OCI-LY7 (cell line): ENCODE measurements around the gene MRPL12. TPM values are rescaled to one million over a fixed set of nuclear protein-coding genes. Genes with fewer than 3 reads are reported as not detected.

Experiments used
- BruUV-seq: library from RNA; stranded (reverse); fragments of 400-500 nt; replicated peaks from 2 replicates; lab custom pipeline; 2021; lab: Mats Ljungman, UMichigan
- CTCF ChIA-PET: fragments of 300-600 bp; sonication (Branson Sonifier 250); formaldehyde crosslinking; loops from one replicate; lab custom pipeline; 2022; ENCODE audit warnings: antibody characterized with exemption; ENCODE audit not compliant: unreplicated experiment; lab: Charles Lee
- POLR2A ChIA-PET: fragments of 300-600 bp; sonication (Branson Sonifier 250); formaldehyde crosslinking; loops from one replicate; lab custom pipeline; 2022; ENCODE audit warnings: antibody characterized with exemption; lab: Charles Lee
- DNase-seq: peaks from one replicate; pipeline ENCODE4 v3.0.0-alpha.2; 2015; ENCODE audit warnings: low spot score
- H2AFZ ChIP-seq: fragments of 200-600 bp; sonication (generic), shearing (Covaris generic); 2 replicates; pipeline ENCODE4 v1.6.1; 2014; ENCODE audit warnings: mild to moderate bottlenecking, antibody characterized with exemption, low read length, moderate library complexity
- H3K27ac ChIP-seq: fragments of 200-600 bp; sonication (generic); 2 replicates; pipeline ENCODE4 v1.5.1; 2014; ENCODE audit warnings: mixed run types, low read depth, mild to moderate bottlenecking, moderate library complexity, low read length, inconsistent platforms; ENCODE audit not compliant: poor library complexity, severe bottlenecking
- H3K36me3 ChIP-seq: fragments of 200-600 bp; sonication (generic); 2 replicates; pipeline ENCODE4 v1.6.1; 2014; ENCODE audit warnings: mild to moderate bottlenecking, antibody characterized with exemption, low read length, moderate library complexity, mixed read lengths; ENCODE audit not compliant: insufficient read depth
- H3K4me1 ChIP-seq: fragments of 200-600 bp; sonication (generic); 2 replicates; pipeline ENCODE4 v1.5.1; 2014; ENCODE audit warnings: mild to moderate bottlenecking, low read length; ENCODE audit not compliant: insufficient read depth, poor library complexity, severe bottlenecking
- H3K4me2 ChIP-seq: fragments of 200-600 bp; sonication (generic); 2 replicates; pipeline ENCODE4 v1.6.1; 2014; ENCODE audit warnings: mild to moderate bottlenecking, low read length
- H3K4me3 ChIP-seq: fragments of 200-600 bp; sonication (generic); 2 replicates; pipeline ENCODE4 v1.5.1; 2014; ENCODE audit warnings: mild to moderate bottlenecking, low read depth, low read length; ENCODE audit not compliant: poor library complexity, severe bottlenecking
- H3K79me2 ChIP-seq: fragments of 200-600 bp; sonication (generic); 2 replicates; pipeline ENCODE4 v1.6.1; 2016; ENCODE audit warnings: low read depth, mild to moderate bottlenecking, low read length, moderate library complexity, mixed read lengths; ENCODE audit not compliant: insufficient read depth
- H3K9me2 ChIP-seq: fragments of 200-600 bp; sonication (generic); 2 replicates; pipeline ENCODE4 v1.6.1; 2016; ENCODE audit warnings: mild to moderate bottlenecking, low read length, mixed read lengths; ENCODE audit not compliant: insufficient read depth
- H3K9me3 ChIP-seq: fragments of 200-600 bp; sonication (generic); 2 replicates; pipeline ENCODE4 v1.6.1; 2014; ENCODE audit warnings: mild to moderate bottlenecking, mixed run types, low read length, mixed read lengths
- H4K20me1 ChIP-seq: fragments of 200-600 bp; sonication (generic); 2 replicates; pipeline ENCODE4 v1.6.1; 2014; ENCODE audit warnings: mild to moderate bottlenecking, antibody characterized with exemption, low read length, moderate library complexity, mixed read lengths; ENCODE audit not compliant: insufficient read depth
- EZH2phosphoT487 ChIP-seq: fragments of 200-600 bp; sonication (generic); IDR thresholded peaks from 2 replicates; pipeline ENCODE4 v1.6.1; 2018; ENCODE audit warnings: low read depth, borderline replicate concordance, mild to moderate bottlenecking, mixed run types, antibody characterized with exemption, low read length, moderate library complexity, mixed read lengths
- intact Hi-C: fragments of 100-400 bp; cut with micrococcal nuclease; formaldehyde crosslinking; loops from one replicate; pipeline ENCODE4 v1.10.0; 2022; ENCODE audit not compliant: unreplicated experiment
- microRNA-seq: library from miRNA; unstranded; fragments of <30 nt; microRNA quantifications from one replicate; pipeline ENCODE4 v1.2.0, GENCODE V29; 2022; ENCODE audit warnings: borderline replicate concordance
- small RNA-seq: library from RNA; depleted of rRNA; stranded (forward); fragments of <200 nt; gene quantifications from one replicate; pipeline ENCODE3, GENCODE V24; 2014
- total RNA-seq, 2 experiments: library from RNA; depleted of rRNA in 1 of 2; stranded (reverse); fragments of >200 nt in 1 of 2; shearing (Covaris generic) in 1 of 2; gene quantifications; 2 replicates each; pipeline ENCODE4 v1.2.3, GENCODE V29; 2014 to 2022
- TF ChIP-seq, protein P1 (sequence below): fragments of 200-600 bp; sonication (generic); conservative IDR thresholded peaks from 2 replicates; pipeline ENCODE4 v1.5.1; 2014; ENCODE audit warnings: mild to moderate bottlenecking, antibody characterized with exemption, low read length, moderate library complexity, mixed read lengths

MRPL12 gene
- total RNA-seq, 2 experiments from 2014 or later, result 67.2 to 189 TPM

DNA sequence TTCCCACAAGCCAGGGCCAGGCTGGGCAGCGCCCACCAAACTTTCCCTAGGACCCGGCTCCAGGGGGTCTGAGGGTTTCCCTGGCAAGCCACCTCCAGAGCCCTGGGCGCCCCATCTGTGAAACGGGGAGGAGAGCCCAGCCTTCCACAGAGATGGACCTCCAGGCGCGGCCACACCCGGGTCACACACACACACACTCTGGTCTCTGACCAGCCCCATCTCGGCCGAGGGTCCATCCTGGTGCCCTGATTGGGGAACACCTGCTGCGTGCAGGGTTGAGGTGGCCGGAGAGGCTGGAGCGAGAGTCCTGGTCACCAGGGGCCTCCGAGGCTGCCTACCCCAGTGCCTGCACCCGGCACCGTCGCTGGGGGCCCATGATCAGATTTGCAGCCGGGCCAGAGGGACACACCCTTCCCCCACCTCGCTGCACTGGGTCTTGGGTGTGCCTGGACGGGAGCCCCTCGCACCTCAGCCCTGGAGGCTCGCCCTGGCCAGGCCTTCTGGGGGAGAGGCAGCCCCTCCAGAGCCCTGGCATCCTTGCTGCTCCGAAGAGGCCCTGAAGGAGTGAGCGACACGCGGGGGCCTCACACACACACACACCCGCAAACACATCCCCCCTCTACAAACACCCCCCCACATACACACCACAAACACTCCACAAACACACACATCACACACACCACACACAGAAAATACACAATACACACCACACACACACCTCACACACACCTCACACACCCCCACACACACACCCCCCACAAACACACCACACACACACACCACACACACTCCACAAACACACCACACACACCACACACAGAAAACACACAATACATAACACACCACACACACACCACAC is 38.7 kb downstream of the MRPL12 start:
- no peak overlapping the region for H2AFZ ChIP-seq
- BruUV-seq, result no TSS peak
- no peaks in the 10 kb centered on the region for H3K4me1 ChIP-seq
- no peak overlapping the region for H3K4me2 ChIP-seq
- DNase-seq, result no peak
- H3K79me2 ChIP-seq, result no peaks in the 10 kb centered on the region
- no peak overlapping the region for H3K27ac ChIP-seq
- H4K20me1 ChIP-seq, result no peaks in the 10 kb centered on the region
- intact Hi-C loops, result no loop called here
- no peaks in the 10 kb centered on the region for H3K36me3 ChIP-seq
- no peak overlapping the region for H3K4me3 ChIP-seq
- H3K9me2 ChIP-seq, result no peaks in the 10 kb centered on the region
- TF ChIP-seq, protein P1, sequence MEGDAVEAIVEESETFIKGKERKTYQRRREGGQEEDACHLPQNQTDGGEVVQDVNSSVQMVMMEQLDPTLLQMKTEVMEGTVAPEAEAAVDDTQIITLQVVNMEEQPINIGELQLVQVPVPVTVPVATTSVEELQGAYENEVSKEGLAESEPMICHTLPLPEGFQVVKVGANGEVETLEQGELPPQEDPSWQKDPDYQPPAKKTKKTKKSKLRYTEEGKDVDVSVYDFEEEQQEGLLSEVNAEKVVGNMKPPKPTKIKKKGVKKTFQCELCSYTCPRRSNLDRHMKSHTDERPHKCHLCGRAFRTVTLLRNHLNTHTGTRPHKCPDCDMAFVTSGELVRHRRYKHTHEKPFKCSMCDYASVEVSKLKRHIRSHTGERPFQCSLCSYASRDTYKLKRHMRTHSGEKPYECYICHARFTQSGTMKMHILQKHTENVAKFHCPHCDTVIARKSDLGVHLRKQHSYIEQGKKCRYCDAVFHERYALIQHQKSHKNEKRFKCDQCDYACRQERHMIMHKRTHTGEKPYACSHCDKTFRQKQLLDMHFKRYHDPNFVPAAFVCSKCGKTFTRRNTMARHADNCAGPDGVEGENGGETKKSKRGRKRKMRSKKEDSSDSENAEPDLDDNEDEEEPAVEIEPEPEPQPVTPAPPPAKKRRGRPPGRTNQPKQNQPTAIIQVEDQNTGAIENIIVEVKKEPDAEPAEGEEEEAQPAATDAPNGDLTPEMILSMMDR, result no peak
- no peak for TF ChIP-seq EZH2phosphoT487
- H3K9me3 ChIP-seq, result no peaks in the 10 kb centered on the region
- ChIA-PET CTCF (no interaction called here), POLR2A (no interaction called here)

Small RNA genes lying within 50 kb of the gene (microRNA-seq; reads per million reads assigned to microRNA genes)
- gene MIR6786, result 4.5 reads per million

Small RNA genes lying within 50 kb of the gene (small RNA-seq; reads per million reads assigned to genes)
- not detected for gene MIR6786

Other genes with a start within 250 kb of the MRPL12 start
- gene ACTG1, start 190.6 kb upstream of the MRPL12 start, total RNA-seq (2014; rRNA removed; shearing (Covaris generic)), result 2,245 and 2,707 TPM in 2 replicates
- gene ACTG1, start 190.6 kb upstream of the MRPL12 start, total RNA-seq (2022), result 2,459 and 2,894 TPM in 2 replicates
- gene FSCN2, start 175.0 kb upstream of the MRPL12 start, total RNA-seq (2014; rRNA removed; shearing (Covaris generic)), result 1.3 and 1.6 TPM in 2 replicates
- 4.3 and 6.7 TPM in 2 replicates for gene FSCN2, start 175.0 kb upstream of the MRPL12 start, total RNA-seq (2022)
- gene FAAP100, start 151.0 kb upstream of the MRPL12 start, total RNA-seq (2014; rRNA removed; shearing (Covaris generic)), result 51.1 and 65.2 TPM in 2 replicates
- gene FAAP100, start 151.0 kb upstream of the MRPL12 start, total RNA-seq (2022), result 64.4 and 74.2 TPM in 2 replicates
- 59.4 and 69.6 TPM in 2 replicates for gene NPLOC4, start 66.3 kb upstream of the MRPL12 start, total RNA-seq (2014; rRNA removed; shearing (Covaris generic))
- 118 and 119 TPM in 2 replicates for gene NPLOC4, start 66.3 kb upstream of the MRPL12 start, total RNA-seq (2022)
- 0.95 and 1.3 TPM in 2 replicates for gene TSPAN10, start 66.2 kb upstream of the MRPL12 start, total RNA-seq (2014; rRNA removed; shearing (Covaris generic))
- gene TSPAN10, start 66.2 kb upstream of the MRPL12 start, total RNA-seq (2022), result 1.7 and 2.4 TPM in 2 replicates
- not detected in 2 replicates for gene PDE6G, start 46.8 kb upstream of the MRPL12 start, total RNA-seq (2014; rRNA removed; shearing (Covaris generic))
- 0.44 TPM in 1 of 2 replicates, not detected in the other for gene PDE6G, start 46.8 kb upstream of the MRPL12 start, total RNA-seq (2022)
- gene OXLD1, start 36.8 kb upstream of the MRPL12 start, total RNA-seq (2014; rRNA removed; shearing (Covaris generic)), result 148 and 151 TPM in 2 replicates
- gene OXLD1, start 36.8 kb upstream of the MRPL12 start, total RNA-seq (2022), result 116 and 121 TPM in 2 replicates
- gene CCDC137, start 36.6 kb upstream of the MRPL12 start, total RNA-seq (2014; rRNA removed; shearing (Covaris generic)), result 39.4 and 39.9 TPM in 2 replicates
- 61.1 and 61.4 TPM in 2 replicates for gene CCDC137, start 36.6 kb upstream of the MRPL12 start, total RNA-seq (2022)
- gene ARL16, start 19.6 kb upstream of the MRPL12 start, total RNA-seq (2014; rRNA removed; shearing (Covaris generic)), result 86.1 and 86.4 TPM in 2 replicates
- gene ARL16, start 19.6 kb upstream of the MRPL12 start, total RNA-seq (2022), result 49.8 and 52.2 TPM in 2 replicates
- gene HGS, start 19.4 kb upstream of the MRPL12 start, total RNA-seq (2014; rRNA removed; shearing (Covaris generic)), result 120 and 162 TPM in 2 replicates
- gene HGS, start 19.4 kb upstream of the MRPL12 start, total RNA-seq (2022), result 175 and 219 TPM in 2 replicates
- 46.3 and 46.9 TPM in 2 replicates for gene SLC25A10, start 8.9 kb downstream of the MRPL12 start, total RNA-seq (2014; rRNA removed; shearing (Covaris generic))
- 41.3 and 45.6 TPM in 2 replicates for gene SLC25A10, start 8.9 kb downstream of the MRPL12 start, total RNA-seq (2022)
- not detected in 2 replicates for gene GCGR, start 100.8 kb downstream of the MRPL12 start, total RNA-seq (2014; rRNA removed; shearing (Covaris generic))
- not detected in 2 replicates for gene GCGR, start 100.8 kb downstream of the MRPL12 start, total RNA-seq (2022)
- 249 and 288 TPM in 2 replicates for gene MCRIP1, start 129.9 kb downstream of the MRPL12 start, total RNA-seq (2014; rRNA removed; shearing (Covaris generic))
- 170 and 180 TPM in 2 replicates for gene MCRIP1, start 129.9 kb downstream of the MRPL12 start, total RNA-seq (2022)
- gene PPP1R27, start 131.7 kb downstream of the MRPL12 start, total RNA-seq (2014; rRNA removed; shearing (Covaris generic)), result not detected in 2 replicates
- gene PPP1R27, start 131.7 kb downstream of the MRPL12 start, total RNA-seq (2022), result not detected in 2 replicates
- 388 and 393 TPM in 2 replicates for gene P4HB, start 157.2 kb downstream of the MRPL12 start, total RNA-seq (2014; rRNA removed; shearing (Covaris generic))
- gene P4HB, start 157.2 kb downstream of the MRPL12 start, total RNA-seq (2022), result 502 and 577 TPM in 2 replicates
- gene ARHGDIA, start 168.0 kb downstream of the MRPL12 start, total RNA-seq (2014; rRNA removed; shearing (Covaris generic)), result 233 and 265 TPM in 2 replicates
- gene ARHGDIA, start 168.0 kb downstream of the MRPL12 start, total RNA-seq (2022), result 663 and 715 TPM in 2 replicates
- 474 and 621 TPM in 2 replicates for gene ALYREF, start 188.2 kb downstream of the MRPL12 start, total RNA-seq (2014; rRNA removed; shearing (Covaris generic))
- 377 and 431 TPM in 2 replicates for gene ALYREF, start 188.2 kb downstream of the MRPL12 start, total RNA-seq (2022)
- 265 and 315 TPM in 2 replicates for gene ANAPC11, start 188.4 kb downstream of the MRPL12 start, total RNA-seq (2014; rRNA removed; shearing (Covaris generic))
- gene ANAPC11, start 188.4 kb downstream of the MRPL12 start, total RNA-seq (2022), result 225 and 227 TPM in 2 replicates
- gene NPB, start 198.9 kb downstream of the MRPL12 start, total RNA-seq (2014; rRNA removed; shearing (Covaris generic)), result 3.2 and 3.9 TPM in 2 replicates
- 2.5 and 2.8 TPM in 2 replicates for gene NPB, start 198.9 kb downstream of the MRPL12 start, total RNA-seq (2022)
- 70.1 and 70.4 TPM in 2 replicates for gene PCYT2, start 208.0 kb downstream of the MRPL12 start, total RNA-seq (2014; rRNA removed; shearing (Covaris generic))
- 104 and 108 TPM in 2 replicates for gene PCYT2, start 208.0 kb downstream of the MRPL12 start, total RNA-seq (2022)
- gene SIRT7, start 214.8 kb downstream of the MRPL12 start, total RNA-seq (2014; rRNA removed; shearing (Covaris generic)), result 43.3 and 49.1 TPM in 2 replicates
- gene SIRT7, start 214.8 kb downstream of the MRPL12 start, total RNA-seq (2022), result 57.6 and 69.3 TPM in 2 replicates
- gene MAFG, start 224.4 kb downstream of the MRPL12 start, total RNA-seq (2014; rRNA removed; shearing (Covaris generic)), result 16.9 and 22.7 TPM in 2 replicates
- 30.1 and 33.6 TPM in 2 replicates for gene MAFG, start 224.4 kb downstream of the MRPL12 start, total RNA-seq (2022)
- 211 and 239 TPM in 2 replicates for gene PYCR1, start 233.9 kb downstream of the MRPL12 start, total RNA-seq (2014; rRNA removed; shearing (Covaris generic))
- gene PYCR1, start 233.9 kb downstream of the MRPL12 start, total RNA-seq (2022), result 165 and 173 TPM in 2 replicates
- 0.19 TPM in 1 of 2 replicates, not detected in the other for gene MYADML2, start 243.9 kb downstream of the MRPL12 start, total RNA-seq (2014; rRNA removed; shearing (Covaris generic))
- not detected in 2 replicates for gene MYADML2, start 243.9 kb downstream of the MRPL12 start, total RNA-seq (2022)